HG02970 (cell line): ENCODE results near the gene FBH1.
"Not testable (repeated sequence)": the region's sequence is repeated elsewhere in the genome, so short reads cannot be mapped to it uniquely, and the experiment has no call there.

Source experiments
- ATAC-seq: cut with Tn5 transposase; IDR thresholded peaks from one replicate; pipeline ENCODE4 v1.9.1; 2021; ENCODE audit warnings: mild to moderate bottlenecking, moderate library complexity, moderate number of reproducible peaks; ENCODE audit not compliant: unreplicated experiment, low FRiP score

Gene FBH1

GRCh38 chr10:5900247-5900646, 10.2 kb downstream of the FBH1 start:
- ATAC-seq = no peak

DNA sequence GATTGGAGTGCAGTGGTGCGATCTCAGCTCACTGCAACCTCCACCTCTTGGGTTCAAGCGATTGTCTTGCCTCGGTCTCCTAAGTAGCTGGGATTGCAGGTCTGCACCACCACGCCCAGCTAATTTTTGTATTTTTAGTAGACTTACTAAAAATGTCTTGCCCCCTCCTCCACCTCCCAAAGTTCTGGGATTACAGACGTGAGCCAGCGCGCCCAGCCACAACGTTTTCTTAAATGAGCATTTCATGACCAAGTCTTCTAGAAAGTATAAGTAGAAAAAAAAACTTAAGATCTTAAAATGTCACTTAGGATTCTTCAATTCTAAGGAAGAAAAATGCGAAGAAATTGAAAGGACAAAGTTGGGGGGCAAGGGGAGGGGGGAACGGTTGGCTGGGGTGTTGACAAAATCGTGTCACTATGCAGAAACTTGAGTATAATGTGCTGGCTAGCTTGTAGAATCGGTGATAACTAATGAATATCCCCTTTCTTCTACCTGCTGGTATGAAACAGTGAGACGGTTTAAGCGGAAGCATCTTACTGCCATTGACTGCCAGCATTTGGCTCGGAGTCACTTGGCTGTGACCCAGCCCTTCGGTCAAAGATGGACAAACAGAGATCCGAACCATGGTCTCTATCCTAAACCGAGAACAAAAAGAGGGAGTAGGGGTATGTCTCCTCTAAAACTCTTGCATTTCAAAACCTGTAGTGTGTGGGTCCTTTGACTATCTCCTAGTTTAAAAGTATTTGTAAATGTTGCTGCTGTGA, 12.7 kb downstream of the FBH1 start:
- ATAC-seq = no peak

- no peak for ATAC-seq
These were observed 13.5 kb downstream of the FBH1 start for GRCh38 chr10:5903563-5903962.

DNA sequence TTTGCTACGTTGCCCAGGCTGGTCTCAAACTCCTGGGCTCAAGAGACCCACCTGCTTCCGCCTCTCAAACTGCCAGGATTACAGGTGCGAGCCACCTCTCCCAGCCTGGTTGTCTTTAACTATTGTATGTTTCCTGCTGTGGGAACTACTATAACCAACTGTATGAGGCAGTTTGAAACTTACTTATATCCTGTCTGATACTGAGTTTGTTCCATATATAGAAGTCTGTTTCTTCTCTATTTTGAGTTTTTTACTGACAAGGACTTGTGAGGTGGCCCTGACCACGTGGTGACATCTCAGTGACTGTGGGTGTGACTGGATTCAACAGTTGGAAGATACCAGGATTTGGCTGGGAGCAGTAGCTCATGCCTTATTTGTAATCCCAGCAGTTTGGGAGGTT, 14.2 kb downstream of the FBH1 start:
- no peak for ATAC-seq

DNA sequence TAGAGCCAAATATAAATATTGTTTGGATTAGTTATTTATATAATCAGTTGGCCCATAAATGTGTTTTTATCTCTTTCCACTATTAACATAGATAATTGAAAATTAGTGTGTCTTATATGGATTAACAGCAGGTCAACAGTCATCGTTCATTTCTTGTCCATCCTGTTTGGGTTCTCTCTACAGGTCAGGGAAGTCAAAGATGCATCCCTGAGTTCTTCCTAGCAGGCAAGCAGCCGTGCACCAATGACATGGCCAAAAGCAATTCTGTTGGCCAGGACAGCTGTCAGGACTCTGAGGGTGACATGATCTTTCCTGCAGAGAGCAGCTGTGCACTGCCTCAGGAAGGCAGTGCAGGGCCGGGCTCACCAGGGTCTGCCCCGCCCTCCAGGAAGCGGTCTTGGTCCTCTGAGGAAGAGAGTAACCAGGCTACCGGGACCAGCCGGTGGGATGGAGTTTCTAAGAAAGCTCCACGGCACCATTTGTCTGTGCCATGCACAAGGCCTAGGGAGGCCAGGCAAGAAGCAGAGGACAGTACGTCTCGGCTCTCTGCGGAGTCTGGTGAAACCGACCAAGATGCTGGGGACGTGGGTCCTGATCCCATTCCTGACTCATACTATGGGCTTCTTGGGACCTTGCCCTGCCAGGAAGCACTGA, 15.9 kb downstream of the FBH1 start:
- ATAC-seq = no peak

DNA sequence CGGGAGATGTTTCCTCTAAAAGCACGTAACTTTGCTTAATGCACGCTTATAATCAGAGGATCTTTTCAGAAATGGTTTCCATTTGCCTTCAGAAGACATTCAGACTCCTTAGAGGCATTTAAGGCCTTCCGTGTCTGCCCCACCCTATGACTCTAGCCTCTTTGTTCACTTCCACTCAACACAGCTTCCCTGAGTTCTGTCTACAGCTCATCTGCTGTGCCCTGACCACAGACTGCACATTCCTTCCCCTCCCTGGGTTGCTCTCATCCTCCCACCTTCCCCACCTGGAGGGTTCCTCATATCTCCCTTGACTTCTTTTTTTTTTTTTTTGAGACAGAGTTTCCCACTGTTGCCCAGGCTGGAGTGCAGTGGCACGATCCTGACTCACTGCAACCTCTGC, 16.6 kb downstream of the FBH1 start:
- ATAC-seq = no peak

- ATAC-seq = not testable (repeated sequence)
These were observed 18.6 kb downstream of the FBH1 start for GRCh38 chr10:5908676-5909075.

- ATAC-seq = no peak
These were observed 20.5 kb downstream of the FBH1 start for GRCh38 chr10:5910323-5911100.

DNA sequence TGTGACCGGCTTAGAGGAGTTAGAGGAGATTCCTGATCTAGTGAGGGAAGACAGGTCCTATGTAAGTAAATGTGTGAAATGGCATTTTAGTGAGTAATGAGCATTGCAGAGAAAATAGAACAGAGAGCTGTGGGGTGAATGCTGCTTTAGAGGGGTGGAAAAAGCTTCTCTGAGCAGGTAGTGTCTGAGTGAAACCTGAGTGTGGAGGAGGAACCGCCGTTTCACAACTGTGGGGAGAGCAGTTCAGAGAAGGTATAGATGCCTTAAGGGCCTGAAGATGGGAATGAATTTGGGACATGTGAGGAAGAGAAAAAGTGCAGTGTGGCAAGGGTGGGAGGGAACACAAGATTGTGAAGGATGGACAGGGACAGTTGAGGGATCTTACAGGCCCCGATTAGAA, 21.6 kb downstream of the FBH1 start:
- ATAC-seq = no peak

DNA sequence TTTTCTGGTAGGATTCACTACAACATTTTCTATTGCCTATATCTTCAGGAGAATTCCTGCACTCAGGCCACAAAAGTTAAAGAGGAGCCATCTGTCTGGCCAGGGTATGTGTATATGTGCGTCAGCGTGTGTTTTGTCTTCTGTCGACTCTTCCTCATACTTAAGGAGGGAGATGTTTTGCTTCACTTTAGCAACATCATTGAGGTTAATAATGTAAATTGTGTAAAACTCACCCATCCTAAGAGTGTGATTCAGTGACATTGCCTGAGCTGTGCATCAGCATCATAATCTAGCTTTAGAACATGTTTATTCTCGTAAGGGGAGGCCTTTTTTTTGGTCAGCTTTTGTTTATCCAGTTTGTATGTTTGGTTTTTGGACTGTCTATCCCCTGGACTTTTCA, 23.7 kb downstream of the FBH1 start:
- ATAC-seq = no peak

DNA sequence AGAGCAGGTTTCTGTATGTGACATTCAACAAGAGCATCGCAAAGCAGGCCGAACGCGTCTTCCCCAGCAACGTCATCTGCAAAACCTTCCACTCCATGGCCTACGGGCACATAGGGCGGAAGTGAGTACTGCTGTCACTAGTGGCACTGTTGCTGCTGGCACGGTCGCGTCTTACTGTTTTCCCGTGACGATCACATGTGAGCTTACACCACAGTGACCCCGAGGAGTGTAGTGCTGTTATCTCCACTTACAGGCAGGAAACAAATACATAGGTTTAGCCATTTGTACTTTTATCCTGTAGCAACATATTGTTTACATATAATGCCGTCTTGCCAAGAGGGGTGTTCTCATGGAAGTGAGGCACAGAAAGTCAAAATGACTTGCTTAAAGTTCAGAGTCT, 25.4 kb downstream of the FBH1 start:
- no peak for ATAC-seq

GRCh38 chr10:5917305-5917704, 27.3 kb downstream of the FBH1 start:
- no peak for ATAC-seq

DNA sequence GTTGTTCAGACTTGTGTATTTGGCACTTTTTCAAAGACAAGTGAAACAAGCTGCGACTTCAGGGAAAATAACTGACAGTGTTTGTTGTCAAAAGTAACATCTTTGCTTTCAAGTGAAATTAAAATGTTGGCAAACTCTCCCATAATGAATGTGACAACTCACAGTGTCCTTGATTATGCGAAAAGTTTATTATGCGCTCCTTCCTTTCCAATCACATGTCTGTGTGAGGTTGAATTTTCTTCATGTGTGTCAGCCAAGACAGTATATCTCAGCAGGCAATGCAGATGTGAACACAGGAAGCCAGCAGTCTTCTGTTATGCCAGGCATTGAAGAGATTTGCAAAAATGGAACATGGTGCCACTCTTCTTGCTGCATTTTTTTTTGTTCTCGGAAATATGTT, 28.7 kb downstream of the FBH1 start:
- no peak for ATAC-seq

DNA sequence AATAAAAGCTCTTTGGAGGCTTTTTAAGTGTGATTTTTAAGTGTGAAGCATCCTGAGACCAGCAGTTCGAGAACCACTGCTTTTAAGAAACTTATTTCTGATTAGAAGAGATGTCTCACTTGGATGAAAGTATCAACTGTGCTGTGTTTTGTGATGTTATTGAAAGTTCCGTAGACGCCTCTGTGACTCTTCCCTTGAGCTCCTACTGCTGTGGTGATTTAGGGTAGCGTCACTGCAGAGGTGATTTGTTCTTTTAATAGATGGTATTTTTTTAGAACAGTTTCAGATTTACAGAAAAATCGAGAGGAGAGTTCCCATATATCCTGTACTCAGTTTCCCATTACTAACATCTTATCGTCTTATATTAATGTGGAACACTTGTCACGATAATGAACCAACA, 29.5 kb downstream of the FBH1 start:
- ATAC-seq = no peak

DNA sequence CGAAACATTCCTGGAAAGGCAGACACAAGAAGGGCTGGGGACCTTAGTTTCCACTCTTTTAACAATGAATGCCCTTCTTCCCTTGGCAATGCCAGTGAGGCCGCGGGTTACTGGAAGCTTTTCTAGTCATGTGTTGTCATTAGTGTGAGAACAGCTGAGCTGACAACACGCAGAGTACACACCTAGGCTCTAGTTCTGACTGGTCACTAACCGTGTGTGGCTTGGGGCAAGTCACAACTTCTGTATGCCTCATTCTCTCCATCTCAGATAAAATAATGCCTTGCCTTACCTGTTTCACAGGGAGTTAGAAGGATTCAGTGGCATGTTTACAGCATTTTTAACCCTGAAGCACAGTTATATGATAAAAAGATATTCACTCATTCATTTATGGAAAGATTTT, 31.7 kb downstream of the FBH1 start:
- ATAC-seq = no peak

GRCh38 chr10:5924889-5925288, 34.8 kb downstream of the FBH1 start:
- ATAC-seq = no peak

- ATAC-seq = no peak
These were observed 37.3 kb downstream of the FBH1 start for GRCh38 chr10:5927306-5927705.

DNA sequence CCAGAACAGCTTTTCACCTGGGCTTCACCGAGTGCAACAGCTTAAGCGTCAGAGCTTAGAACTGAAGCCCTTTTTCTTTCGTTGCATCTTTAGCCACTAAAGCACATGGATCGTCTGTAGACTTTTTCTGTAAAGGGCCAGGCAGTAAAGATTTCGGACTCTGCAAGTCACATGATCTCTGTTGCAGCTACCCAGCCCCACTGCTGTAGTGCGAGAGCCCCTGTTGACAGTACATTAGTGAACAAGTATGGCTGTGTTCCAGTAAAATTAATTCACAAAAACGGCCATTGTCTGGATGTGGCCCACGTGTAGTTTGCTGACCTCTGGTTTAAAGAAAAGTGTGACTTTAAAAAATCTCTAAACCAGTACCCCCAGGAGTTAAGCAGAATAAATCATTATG, 39.4 kb downstream of the FBH1 start:
- ATAC-seq = no peak

GRCh38 chr10:5930272-5930671, 40.2 kb downstream of the FBH1 start:
- no peak for ATAC-seq

DNA sequence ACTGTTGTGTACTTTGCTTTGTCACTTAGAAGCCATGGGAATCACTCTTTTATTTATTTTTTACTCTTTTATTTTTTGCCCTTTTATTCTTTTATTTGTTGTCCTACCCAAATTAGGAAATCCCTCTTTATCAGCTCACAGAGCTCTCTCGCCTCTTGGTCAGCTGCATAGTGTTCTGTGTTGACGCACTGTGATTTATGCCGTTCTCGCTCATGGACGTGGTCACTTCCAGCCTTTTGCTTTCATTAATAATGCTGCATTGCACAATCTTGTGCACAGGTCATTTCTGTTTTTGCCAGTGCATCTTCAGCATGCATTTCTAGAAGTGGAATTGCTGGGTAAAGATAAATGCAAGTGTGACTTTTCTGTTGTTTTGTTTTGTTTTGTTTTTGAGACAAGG, 42.3 kb downstream of the FBH1 start:
- no peak for ATAC-seq

DNA sequence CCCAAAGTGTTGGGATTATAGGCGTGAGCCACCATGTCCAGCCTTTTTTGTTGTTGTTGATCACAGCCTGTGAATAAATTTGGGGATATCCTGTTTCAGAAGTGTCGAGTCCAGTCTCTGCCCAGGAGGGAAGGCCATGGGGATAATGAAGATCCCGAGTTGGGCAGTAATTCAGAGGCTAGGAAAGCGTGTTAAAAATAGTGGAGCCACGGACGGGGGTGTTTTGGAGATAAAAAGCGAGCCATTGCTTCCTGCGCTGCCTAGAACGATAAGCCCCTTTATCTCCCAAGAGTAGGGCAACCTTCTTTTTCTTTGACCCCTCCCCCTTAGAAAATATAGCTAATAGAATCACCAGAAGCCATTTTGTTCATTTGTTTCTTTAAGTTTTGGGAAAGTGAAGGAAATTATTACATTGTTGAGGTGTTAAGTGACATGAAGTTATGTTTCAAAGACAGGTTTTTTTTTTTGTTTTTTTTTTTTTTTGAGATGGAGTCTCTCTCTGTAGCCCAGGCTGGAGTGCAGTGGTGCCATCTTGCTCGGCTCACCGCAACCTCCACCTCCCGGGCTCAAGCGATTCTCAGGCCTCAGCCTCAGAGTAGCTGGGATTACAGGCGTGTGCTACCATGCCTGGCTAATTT, 44.0 kb downstream of the FBH1 start:
- no peak for ATAC-seq
